Activated T-helper 1 cell treated with anti-CD3 and anti-CD28 coated beads, Interleukin-12 subunit alpha, Interleukin-12 subunit beta, Interleukin-2, Interleukin-4 antibody, amounts not matched to agents 30 ng/mL and 10 ng/mL and 1 ng/mL, durations not matched to agents 14 hours and 24 hours and 36 hours (primary cell): Measurements from ENCODE around the gene CYB5D1. TPM values are rescaled to one million over a fixed set of nuclear protein-coding genes. Genes with fewer than 3 reads are reported as not detected.
"Not testable (repeated sequence)": the region's sequence is repeated elsewhere in the genome, so short reads cannot be mapped to it uniquely, and the experiment has no call there.

Source experiments
- DNase-seq: peaks from one replicate; pipeline ENCODE4 v3.0.0; 2021; ENCODE audit warnings: low spot score
- H3K27ac Mint-ChIP-seq: one replicate; pipeline ENCODE4 v1.8.0; 2021; ENCODE audit warnings: mild to moderate bottlenecking, mixed read lengths
- H3K27me3 Mint-ChIP-seq: one replicate; pipeline ENCODE4 v1.8.0; 2022; ENCODE audit warnings: mild to moderate bottlenecking, moderate library complexity, mixed read lengths; ENCODE audit not compliant: insufficient read depth
- H3K36me3 Mint-ChIP-seq: one replicate; pipeline ENCODE4 v1.8.0; 2021; ENCODE audit warnings: low read depth, mixed read lengths
- H3K4me1 Mint-ChIP-seq: one replicate; pipeline ENCODE4 v1.8.0; 2021; ENCODE audit warnings: low read depth, mixed read lengths
- H3K4me3 Mint-ChIP-seq: one replicate; pipeline ENCODE4 v1.8.0; 2021; ENCODE audit warnings: mild to moderate bottlenecking, moderate library complexity, mixed read lengths
- H3K9me3 Mint-ChIP-seq: one replicate; pipeline ENCODE4 v1.8.0; 2021; ENCODE audit warnings: mixed read lengths
- intact Hi-C: fragments of 100-400 bp; cut with micrococcal nuclease; formaldehyde crosslinking; loops from one replicate; pipeline ENCODE4 v1.15.1; 2024
- total RNA-seq: library from RNA; stranded (reverse); gene quantifications from 2 replicates; pipeline ENCODE4 v1.2.3, GENCODE V29; 2022

CYB5D1 gene, protein sequence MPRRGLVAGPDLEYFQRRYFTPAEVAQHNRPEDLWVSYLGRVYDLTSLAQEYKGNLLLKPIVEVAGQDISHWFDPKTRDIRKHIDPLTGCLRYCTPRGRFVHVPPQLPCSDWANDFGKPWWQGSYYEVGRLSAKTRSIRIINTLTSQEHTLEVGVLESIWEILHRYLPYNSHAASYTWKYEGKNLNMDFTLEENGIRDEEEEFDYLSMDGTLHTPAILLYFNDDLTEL
- 11.8 and 12.7 TPM in 2 replicates for total RNA-seq

DNA sequence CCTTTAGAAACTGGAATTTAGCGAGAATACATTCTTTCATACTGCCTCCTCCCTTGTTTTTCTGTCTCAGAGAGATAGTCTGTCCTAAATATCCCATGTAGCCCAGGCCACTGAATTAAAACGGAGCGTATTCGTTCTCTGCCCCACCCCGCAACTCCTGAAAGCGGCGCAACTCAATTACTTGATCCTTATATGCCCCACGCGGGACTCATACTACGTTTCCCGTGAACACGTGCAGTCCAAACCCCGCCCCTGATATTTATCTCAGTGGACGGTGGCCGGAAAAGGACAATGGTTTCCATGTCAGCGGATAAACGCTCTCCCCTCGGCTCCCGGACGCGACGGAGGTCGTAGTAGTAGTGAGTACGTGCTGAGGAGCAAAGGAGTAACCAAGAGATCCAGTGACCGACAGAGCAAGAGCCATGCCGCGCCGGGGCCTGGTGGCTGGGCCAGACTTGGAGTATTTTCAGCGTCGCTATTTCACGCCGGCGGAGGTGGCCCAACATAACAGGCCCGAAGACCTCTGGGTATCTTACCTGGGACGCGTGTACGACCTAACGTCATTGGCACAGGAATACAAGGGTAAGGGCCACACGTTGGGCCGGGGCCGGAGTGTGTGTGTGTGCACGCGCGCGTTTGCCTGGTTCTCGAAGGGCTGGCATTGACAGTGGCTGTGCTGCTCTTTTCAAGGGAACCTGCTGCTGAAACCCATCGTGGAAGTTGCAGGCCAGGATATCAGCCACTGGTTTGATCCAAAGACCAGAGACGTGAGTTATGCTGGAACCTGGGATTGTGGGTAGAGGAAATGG is at the start of gene CYB5D1:
Gene CYB5D1, plus strand, starts transcription at position 291 of the 809 bp plus-strand sequence. Its CDS starts 132 bp downstream, at position 423.
- H3K27ac Mint-ChIP-seq: no peak within 1 kb of the TSS
- no peaks in the 10 kb centered on the region for H3K4me1 Mint-ChIP-seq
- DNase-seq: peak; percentile 87
- intact Hi-C loops: loop anchor here (1.0 to 10.0 kb wide), 13 partner anchors 14 to 843 kb away; partner anchors contain the start of genes CNTROB, EIF5A, KDM6B and RNASEK
- H3K9me3 Mint-ChIP-seq: no peaks in the 10 kb centered on the region
- peaks cover 29% of the 10 kb centered on the region for H3K36me3 Mint-ChIP-seq
- no peak within 1 kb of the TSS for H3K4me3 Mint-ChIP-seq
- H3K27me3 Mint-ChIP-seq: no peaks in the 10 kb centered on the region

GRCh38 chr17:7809086-7809790 is 48.6 kb upstream of the CYB5D1 start:
- intact Hi-C loops: no loop called here
- Mint-ChIP-seq H3K4me1 (no peaks in the 10 kb centered on the region), H3K4me3 (no peak overlapping the region), H3K27me3 (peaks cover 8% of the 10 kb centered on the region), H3K27ac (no peak overlapping the region), H3K36me3 (no peaks in the 10 kb centered on the region), H3K9me3 (no peaks in the 10 kb centered on the region)
- DNase-seq: no peak

DNA sequence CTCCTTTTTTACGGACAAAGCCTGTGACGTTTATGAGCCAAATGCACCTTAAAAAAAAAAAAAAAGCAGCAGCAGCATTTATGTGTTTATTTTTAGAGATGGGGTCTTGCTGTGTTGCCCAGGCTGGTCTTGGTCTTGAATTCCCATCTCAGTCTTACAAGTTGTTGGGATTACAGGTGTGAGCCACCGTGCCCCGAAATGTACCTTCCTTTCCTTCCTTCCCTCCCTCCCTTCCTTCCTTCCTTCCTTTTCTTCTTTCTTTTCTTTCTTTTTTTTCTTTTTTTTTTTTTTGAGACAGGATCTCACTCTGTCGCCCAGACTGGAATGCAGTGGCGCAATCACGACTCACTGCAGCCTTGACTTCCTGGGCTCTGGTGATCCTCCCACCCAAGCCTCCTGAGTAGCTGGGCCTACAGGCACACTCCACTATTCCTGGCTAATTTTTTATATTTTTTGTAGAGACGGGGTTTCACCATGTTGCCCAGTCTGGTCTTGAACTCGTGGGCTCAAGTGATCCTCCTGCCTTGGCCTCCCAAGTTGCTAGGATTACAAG is 47.9 kb upstream of the CYB5D1 start:
- H3K27ac Mint-ChIP-seq, H3K27me3 Mint-ChIP-seq, H3K4me3 Mint-ChIP-seq, intact Hi-C loops, H3K36me3 Mint-ChIP-seq, H3K9me3 Mint-ChIP-seq, DNase-seq, H3K4me1 Mint-ChIP-seq: not testable (repeated sequence)

DNA sequence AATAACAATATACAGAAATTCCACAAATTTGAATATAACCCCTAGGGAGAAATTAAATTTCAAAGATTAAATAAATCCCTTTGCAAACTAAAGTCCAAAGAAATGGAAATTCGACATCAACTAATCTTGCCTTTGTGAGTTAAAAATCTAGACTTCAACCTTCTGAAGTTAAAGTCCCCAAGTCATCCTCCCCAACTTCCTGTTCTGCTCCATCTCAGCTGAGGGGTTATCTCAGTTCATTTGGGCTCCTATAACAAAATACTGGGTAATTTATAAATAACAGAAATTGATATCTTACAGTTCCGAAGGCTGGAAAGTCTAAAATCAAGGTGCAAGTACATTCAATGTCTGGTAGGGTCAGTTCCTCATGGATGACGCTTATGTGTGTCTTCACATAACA is 46.6 kb upstream of the CYB5D1 start:
- no peak for DNase-seq
- intact Hi-C loops: no loop called here
- Mint-ChIP-seq H3K9me3 (no peaks in the 10 kb centered on the region), H3K27me3 (peaks cover 6% of the 10 kb centered on the region), H3K4me3 (no peak overlapping the region), H3K27ac (no peak overlapping the region), H3K36me3 (no peaks in the 10 kb centered on the region), H3K4me1 (no peaks in the 10 kb centered on the region)

- Mint-ChIP-seq H3K36me3 (no peaks in the 10 kb centered on the region), H3K4me1 (no peaks in the 10 kb centered on the region), H3K27me3 (peaks cover 6% of the 10 kb centered on the region), H3K9me3 (no peaks in the 10 kb centered on the region), H3K27ac (no peak overlapping the region), H3K4me3 (no peak overlapping the region)
- intact Hi-C loops: no loop called here
- DNase-seq: no peak
Measured at GRCh38 chr17:7814969-7815368, 42.8 kb upstream of the CYB5D1 start.

DNA sequence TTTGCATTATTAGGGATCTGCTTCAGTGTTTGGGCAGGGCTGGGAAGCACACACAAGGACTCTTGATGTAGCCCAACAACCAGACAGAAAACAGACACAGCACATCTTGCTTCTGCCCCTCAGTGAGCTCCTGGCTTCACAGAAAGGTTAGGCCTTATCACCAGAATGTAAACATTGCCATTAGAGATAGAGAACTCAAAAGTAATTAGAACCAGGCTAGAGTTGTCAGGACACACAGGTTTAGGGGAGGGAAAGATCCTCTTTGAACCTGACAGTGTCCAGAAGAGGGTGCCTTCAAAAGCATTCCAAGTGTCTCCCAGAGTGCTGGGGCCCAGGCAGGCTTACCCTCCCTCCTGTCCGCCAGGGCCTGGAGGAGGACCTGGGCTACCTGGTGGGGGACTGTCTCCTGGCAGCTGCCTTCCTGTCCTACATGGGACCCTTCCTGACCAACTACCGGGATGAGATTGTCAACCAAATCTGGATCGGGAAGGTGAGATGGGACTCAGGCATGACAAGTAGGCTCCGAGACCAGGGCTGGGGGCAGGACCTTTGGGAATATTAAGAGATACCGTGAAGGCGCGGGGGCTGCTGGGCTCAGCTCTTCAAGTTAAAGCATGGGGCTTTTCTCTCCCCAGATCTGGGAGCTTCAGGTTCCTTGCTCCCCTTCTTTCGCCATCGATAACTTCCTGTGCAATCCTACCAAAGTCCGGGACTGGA is 40.7 kb upstream of the CYB5D1 start:
- no peak for DNase-seq
- Mint-ChIP-seq H3K36me3 (no peaks in the 10 kb centered on the region), H3K27ac (no peak overlapping the region), H3K27me3 (no peaks in the 10 kb centered on the region), H3K4me1 (no peaks in the 10 kb centered on the region), H3K4me3 (no peak overlapping the region), H3K9me3 (no peaks in the 10 kb centered on the region)
- intact Hi-C loops: no loop called here

- H3K4me1 Mint-ChIP-seq: no peaks in the 10 kb centered on the region
- H3K9me3 Mint-ChIP-seq: no peaks in the 10 kb centered on the region
- no peak for DNase-seq
- intact Hi-C loops: no loop called here
- no peaks in the 10 kb centered on the region for H3K36me3 Mint-ChIP-seq
- no peak overlapping the region for H3K27ac Mint-ChIP-seq
- H3K4me3 Mint-ChIP-seq: no peak overlapping the region
- no peaks in the 10 kb centered on the region for H3K27me3 Mint-ChIP-seq
Measured at GRCh38 chr17:7817643-7817964, 40.2 kb upstream of the CYB5D1 start.

GRCh38 chr17:7818026-7818425 is 39.8 kb upstream of the CYB5D1 start:
- intact Hi-C loops: no loop called here
- H3K4me1 Mint-ChIP-seq: no peaks in the 10 kb centered on the region
- no peak overlapping the region for H3K27ac Mint-ChIP-seq
- no peak overlapping the region for H3K4me3 Mint-ChIP-seq
- no peaks in the 10 kb centered on the region for H3K9me3 Mint-ChIP-seq
- H3K27me3 Mint-ChIP-seq: no peaks in the 10 kb centered on the region
- no peaks in the 10 kb centered on the region for H3K36me3 Mint-ChIP-seq
- no peak for DNase-seq

- H3K4me1 Mint-ChIP-seq: no peaks in the 10 kb centered on the region
- H3K27me3 Mint-ChIP-seq: peaks cover 3% of the 10 kb centered on the region
- no peaks in the 10 kb centered on the region for H3K36me3 Mint-ChIP-seq
- no peak overlapping the region for H3K4me3 Mint-ChIP-seq
- no peak for DNase-seq
- H3K9me3 Mint-ChIP-seq: no peaks in the 10 kb centered on the region
- no peak overlapping the region for H3K27ac Mint-ChIP-seq
- intact Hi-C loops: no loop called here
Measured at GRCh38 chr17:7818746-7819645, 38.8 kb upstream of the CYB5D1 start.

DNA sequence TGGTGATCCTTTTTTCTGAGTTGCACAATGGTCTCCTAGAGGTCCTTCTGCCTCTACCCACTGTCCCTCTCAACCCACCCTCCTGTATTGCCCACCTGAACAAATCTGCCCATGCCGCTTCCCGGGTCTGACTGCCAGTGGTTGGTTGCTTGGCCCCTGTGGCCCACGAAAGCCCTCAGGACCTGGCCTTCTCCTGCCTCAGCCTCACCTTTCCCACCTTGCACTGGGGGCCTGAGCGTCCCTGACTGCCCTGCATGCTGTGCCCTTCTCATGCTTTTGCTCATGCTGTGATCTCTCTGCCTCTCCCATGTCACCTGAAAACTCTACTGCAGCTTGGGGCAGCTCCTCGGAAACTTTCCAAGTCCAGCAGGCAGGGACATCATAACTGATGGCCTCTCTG is 37.6 kb upstream of the CYB5D1 start:
- Mint-ChIP-seq H3K27ac (no peak overlapping the region), H3K27me3 (peaks cover 7% of the 10 kb centered on the region), H3K4me1 (peaks cover 4% of the 10 kb centered on the region), H3K36me3 (no peaks in the 10 kb centered on the region), H3K4me3 (no peak overlapping the region), H3K9me3 (no peaks in the 10 kb centered on the region)
- intact Hi-C loops: no loop called here
- DNase-seq: no peak

DNA sequence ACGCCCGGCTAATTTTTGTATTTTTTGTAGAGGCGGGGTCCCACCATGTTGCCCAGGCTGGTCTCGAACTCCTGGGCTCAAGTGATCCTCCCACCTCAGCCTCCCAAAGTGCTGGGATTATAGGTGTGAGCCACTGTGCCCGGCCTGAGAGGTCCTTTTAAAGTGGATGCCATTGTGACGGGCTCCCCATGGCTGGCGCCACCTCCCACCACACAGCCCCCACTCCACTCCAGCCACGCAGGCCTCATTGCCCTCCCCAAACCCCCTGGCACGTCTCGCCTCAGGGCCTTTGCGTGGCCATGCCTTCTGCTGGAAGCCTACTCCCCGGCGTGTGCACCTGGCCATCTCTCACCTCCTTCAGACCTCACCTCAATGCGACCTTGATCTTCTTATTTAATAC is 35.7 kb upstream of the CYB5D1 start:
- Mint-ChIP-seq H3K4me1 (peaks cover 8% of the 10 kb centered on the region), H3K4me3 (no peak overlapping the region), H3K27ac (no peak overlapping the region), H3K36me3 (no peaks in the 10 kb centered on the region), H3K9me3 (no peaks in the 10 kb centered on the region), H3K27me3 (peaks cover 12% of the 10 kb centered on the region)
- DNase-seq: no peak
- intact Hi-C loops: loop anchor here (1.0 to 2.0 kb wide), 7 partner anchors 12 to 235 kb away; partner anchors contain the start of genes KDM6B and NAA38

GRCh38 chr17:7823581-7824001 is 34.2 kb upstream of the CYB5D1 start:
- no peak for DNase-seq
- intact Hi-C loops: loop anchor here (2.0 kb wide), 1 partner anchor 17 kb away; no protein-coding TSS in a partner anchor
- Mint-ChIP-seq H3K27me3 (peaks cover 18% of the 10 kb centered on the region), H3K27ac (no peak overlapping the region), H3K4me3 (no peak overlapping the region), H3K9me3 (no peaks in the 10 kb centered on the region), H3K4me1 (peaks cover 8% of the 10 kb centered on the region), H3K36me3 (no peaks in the 10 kb centered on the region)
